LNCAP (cell line): ENCODE data around the gene MGAT4A.

ENCODE experiments used
- CTCF ChIP-seq: fragments of 450-650 bp; IDR thresholded peaks from 2 replicates; pipeline ENCODE4 v1.5.1; 2017; ENCODE audit warnings: mild to moderate bottlenecking

The MGAT4A gene

GRCh38 chr2:98604547-98604946 lies 126.4 kb downstream of the MGAT4A start:
- no peak for TF ChIP-seq CTCF

- TF ChIP-seq CTCF, result peak; percentile 60
Measured at GRCh38 chr2:98601532-98602132, 129.3 kb downstream of the MGAT4A start.

GRCh38 chr2:98598781-98599428 lies 132.0 kb downstream of the MGAT4A start:
- TF ChIP-seq CTCF, result no peak

GRCh38 chr2:98592565-98592964 lies 138.4 kb downstream of the MGAT4A start:
- no peak for TF ChIP-seq CTCF

- TF ChIP-seq CTCF, result no peak
Measured at GRCh38 chr2:98589489-98589888, 141.4 kb downstream of the MGAT4A start.

- TF ChIP-seq CTCF, result no peak
Measured at GRCh38 chr2:98588880-98589431, 142.0 kb downstream of the MGAT4A start.

- no peak for TF ChIP-seq CTCF
Measured at GRCh38 chr2:98586551-98587140, 144.3 kb downstream of the MGAT4A start.
